WTC11 (cell line): Measurements from ENCODE around the gene TAMM41. TPM values are rescaled to one million over a fixed set of nuclear protein-coding genes. Genes with fewer than 3 reads are reported as not detected.
A peak's percentile ranks its signal among the peaks of the same experiment; 100 is the strongest.

Source experiments
- ATAC-seq: fragments of 200-7000 bp; cut with Tn5 transposase; 2 replicates; pipeline ENCODE4 v1.10.0; 2021; ENCODE audit warnings: mild to moderate bottlenecking, moderate library complexity
- CTCF ChIA-PET: fragments of 300-600 bp; sonication (Branson Sonifier 250); formaldehyde crosslinking; loops from one replicate; lab custom pipeline; 2021; ENCODE audit warnings: antibody characterized with exemption; lab: Charles Lee
- POLR2A ChIA-PET: fragments of 350-600 bp; sonication (Branson Sonifier 250); formaldehyde crosslinking; loops from one replicate; lab custom pipeline; 2021; ENCODE audit warnings: antibody characterized with exemption; lab: Charles Lee
- DNase-seq: peaks from one replicate; pipeline ENCODE4 v3.0.0; 2021; ENCODE audit warnings: low spot score
- H3K27ac Mint-ChIP-seq: 2 replicates; pipeline ENCODE4 v1.8.0; 2021; ENCODE audit warnings: mixed read lengths
- H3K27me3 Mint-ChIP-seq: 2 replicates; pipeline ENCODE4 v1.8.0; 2021; ENCODE audit warnings: low read depth, mild to moderate bottlenecking, moderate library complexity, mixed read lengths
- H3K36me3 Mint-ChIP-seq: 2 replicates; pipeline ENCODE4 v1.8.0; 2021; ENCODE audit warnings: mixed read lengths
- H3K4me1 Mint-ChIP-seq: 2 replicates; pipeline ENCODE4 v1.8.0; 2022; ENCODE audit warnings: mixed read lengths
- H3K4me3 Mint-ChIP-seq: 2 replicates; pipeline ENCODE4 v1.8.0; 2021; ENCODE audit warnings: mild to moderate bottlenecking, moderate library complexity, mixed read lengths
- H3K9me3 Mint-ChIP-seq: 2 replicates; pipeline ENCODE4 v1.8.0; 2021; ENCODE audit warnings: mixed read lengths
- ATF1 ChIP-seq: sonication (generic); formaldehyde crosslinking; IDR thresholded peaks from 2 replicates; pipeline ENCODE4 v1.8.1; 2023; ENCODE audit warnings: mild to moderate bottlenecking, moderate library complexity, missing genetic modification reagents
- ESRRA ChIP-seq: sonication (generic); formaldehyde crosslinking; IDR thresholded peaks from 2 replicates; pipeline ENCODE4 v1.8.1; 2022; ENCODE audit warnings: mild to moderate bottlenecking, missing genetic modification reagents, borderline replicate concordance
- ETV6 ChIP-seq: sonication (generic); formaldehyde crosslinking; IDR thresholded peaks from 2 replicates; pipeline ENCODE4 v1.8.1; 2022; ENCODE audit warnings: mild to moderate bottlenecking, missing genetic modification reagents
- MXD4 ChIP-seq: fragments of 250-450 bp; sonication (Bioruptor Pico); IDR thresholded peaks from 2 replicates; pipeline ENCODE4 v1.8.0; 2021; ENCODE audit warnings: mild to moderate bottlenecking, moderate library complexity, borderline replicate concordance
- NFATC4 ChIP-seq: fragments of 250-450 bp; sonication (Bioruptor Pico); IDR thresholded peaks from 2 replicates; pipeline ENCODE4 v1.9.0; 2021; ENCODE audit warnings: mild to moderate bottlenecking
- NR1H2 ChIP-seq: sonication (generic); formaldehyde crosslinking; IDR thresholded peaks from 2 replicates; pipeline ENCODE4 v1.9.0; 2021; ENCODE audit warnings: mild to moderate bottlenecking, moderate library complexity, missing genetic modification reagents
- PRRX2 ChIP-seq: fragments of 250-450 bp; sonication (Bioruptor Pico); IDR thresholded peaks from 2 replicates; pipeline ENCODE4 v1.8.0; 2021; ENCODE audit warnings: mild to moderate bottlenecking
- RELA ChIP-seq: sonication (generic); formaldehyde crosslinking; IDR thresholded peaks from 2 replicates; pipeline ENCODE4 v1.8.1; 2022; ENCODE audit warnings: missing genetic modification reagents, mild to moderate bottlenecking, borderline replicate concordance
- TEAD4 ChIP-seq: sonication (generic); formaldehyde crosslinking; IDR thresholded peaks from 2 replicates; pipeline ENCODE4 v1.8.0; 2022; ENCODE audit warnings: mild to moderate bottlenecking, missing genetic modification reagents
- TP53 ChIP-seq: sonication (generic); formaldehyde crosslinking; IDR thresholded peaks from 2 replicates; pipeline ENCODE4 v1.8.1; 2023; ENCODE audit warnings: mild to moderate bottlenecking, missing genetic modification reagents
- ZNF121 ChIP-seq: sonication (generic); formaldehyde crosslinking; IDR thresholded peaks from 2 replicates; pipeline ENCODE4 v1.8.0; 2023; ENCODE audit warnings: missing genetic modification reagents
- ZNF317 ChIP-seq: sonication (generic); formaldehyde crosslinking; IDR thresholded peaks from 2 replicates; pipeline ENCODE4 v1.8.1; 2023; ENCODE audit warnings: low read depth, mild to moderate bottlenecking, moderate library complexity, missing genetic modification reagents, borderline replicate concordance
- total RNA-seq: library from RNA; stranded (reverse); gene quantifications from 3 replicates; pipeline ENCODE4 v1.2.3, GENCODE V29; 2021
- TF ChIP-seq, protein P1 (sequence below): sonication (generic); formaldehyde crosslinking; conservative IDR thresholded peaks from 2 replicates; pipeline ENCODE4 v1.8.1; 2022; ENCODE audit warnings: mild to moderate bottlenecking, missing genetic modification reagents
- TF ChIP-seq, protein P2 (sequence below): fragments of 250-450 bp; sonication (Bioruptor Pico); IDR thresholded peaks from 2 replicates; pipeline ENCODE4 v1.8.0; 2021; ENCODE audit warnings: mild to moderate bottlenecking
- TF ChIP-seq, protein P3 (sequence below): sonication (generic); formaldehyde crosslinking; IDR thresholded peaks from 2 replicates; pipeline ENCODE4 v1.8.1; 2023; ENCODE audit warnings: mild to moderate bottlenecking, missing genetic modification reagents
- TF ChIP-seq, protein P4 (sequence below): sonication (generic); formaldehyde crosslinking; IDR thresholded peaks from 2 replicates; pipeline ENCODE4 v1.8.0; 2023; ENCODE audit warnings: missing genetic modification reagents
- TF ChIP-seq, protein P5 (sequence below): sonication (generic); formaldehyde crosslinking; IDR thresholded peaks from 2 replicates; pipeline ENCODE4 v1.8.1; 2022; ENCODE audit warnings: low read depth, missing genetic modification reagents, borderline replicate concordance
- TF ChIP-seq, protein P6 (sequence below): fragments of 250-450 bp; sonication (Bioruptor Pico); IDR thresholded peaks from 2 replicates; pipeline ENCODE4 v1.9.0; 2021; ENCODE audit warnings: mild to moderate bottlenecking
- TF ChIP-seq, protein P7 (sequence below): sonication (generic); formaldehyde crosslinking; IDR thresholded peaks from 2 replicates; pipeline ENCODE4 v1.8.1; 2023; ENCODE audit warnings: mild to moderate bottlenecking, missing genetic modification reagents, moderate library complexity
- TF ChIP-seq, protein P8 (sequence below): fragments of 200-600 bp; IDR thresholded peaks from 2 replicates; pipeline ENCODE4 v1.8.0; 2022; ENCODE audit warnings: antibody characterized with exemption

TAMM41 gene
- total RNA-seq, 1 experiment from 2014 or later, result 23.0 TPM

DNA sequence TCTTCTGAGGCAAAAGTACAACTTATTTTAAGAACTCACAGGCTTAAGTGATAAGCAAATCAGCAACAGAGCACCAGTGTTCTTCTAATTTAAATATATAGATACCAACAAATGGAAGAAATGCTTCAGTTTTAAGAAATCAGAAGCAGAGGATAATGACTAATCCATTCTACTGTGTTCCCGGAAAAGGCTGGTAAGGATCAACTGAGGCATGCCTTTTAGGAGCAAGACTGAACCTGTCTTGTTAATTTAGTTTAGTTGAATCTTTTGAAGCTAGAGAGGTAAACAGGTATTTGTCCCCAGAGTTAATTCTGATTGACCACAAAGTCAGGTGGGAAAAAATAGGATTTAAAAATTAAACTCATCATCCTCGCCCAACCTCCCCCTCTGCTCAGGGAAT lies 51.8 kb downstream of the TAMM41 start:
- no peaks in the 10 kb centered on the region; the same call in 1 of the 2 replicates for H3K9me3 Mint-ChIP-seq
- CTCF ChIA-PET, result no interaction called here
- TF ChIP-seq, protein P1, sequence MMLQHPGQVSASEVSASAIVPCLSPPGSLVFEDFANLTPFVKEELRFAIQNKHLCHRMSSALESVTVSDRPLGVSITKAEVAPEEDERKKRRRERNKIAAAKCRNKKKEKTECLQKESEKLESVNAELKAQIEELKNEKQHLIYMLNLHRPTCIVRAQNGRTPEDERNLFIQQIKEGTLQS (CRISPR knock-in tag), result no peak
- TF ChIP-seq ZNF121, result no peak
- TF ChIP-seq ESRRA, result no peak
- TF ChIP-seq, protein P2, sequence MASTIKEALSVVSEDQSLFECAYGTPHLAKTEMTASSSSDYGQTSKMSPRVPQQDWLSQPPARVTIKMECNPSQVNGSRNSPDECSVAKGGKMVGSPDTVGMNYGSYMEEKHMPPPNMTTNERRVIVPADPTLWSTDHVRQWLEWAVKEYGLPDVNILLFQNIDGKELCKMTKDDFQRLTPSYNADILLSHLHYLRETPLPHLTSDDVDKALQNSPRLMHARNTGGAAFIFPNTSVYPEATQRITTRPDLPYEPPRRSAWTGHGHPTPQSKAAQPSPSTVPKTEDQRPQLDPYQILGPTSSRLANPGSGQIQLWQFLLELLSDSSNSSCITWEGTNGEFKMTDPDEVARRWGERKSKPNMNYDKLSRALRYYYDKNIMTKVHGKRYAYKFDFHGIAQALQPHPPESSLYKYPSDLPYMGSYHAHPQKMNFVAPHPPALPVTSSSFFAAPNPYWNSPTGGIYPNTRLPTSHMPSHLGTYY (CRISPR knock-in tag), result no peak
- no peak for TF ChIP-seq ETV6 (CRISPR knock-in tag)
- TF ChIP-seq TEAD4 (CRISPR knock-in tag), result no peak
- TF ChIP-seq PRRX2 (CRISPR knock-in tag), result no peak
- no peak overlapping the region for H3K4me3 Mint-ChIP-seq
- H3K27me3 Mint-ChIP-seq, result no peaks in the 10 kb centered on the region
- peaks cover 28% of the 10 kb centered on the region for H3K36me3 Mint-ChIP-seq
- peaks cover 10% of the 10 kb centered on the region for H3K4me1 Mint-ChIP-seq
- ATAC-seq, result no peak
- DNase-seq, result no peak
- no peak overlapping the region for H3K27ac Mint-ChIP-seq
- POLR2A ChIA-PET, result no interaction called here

DNA sequence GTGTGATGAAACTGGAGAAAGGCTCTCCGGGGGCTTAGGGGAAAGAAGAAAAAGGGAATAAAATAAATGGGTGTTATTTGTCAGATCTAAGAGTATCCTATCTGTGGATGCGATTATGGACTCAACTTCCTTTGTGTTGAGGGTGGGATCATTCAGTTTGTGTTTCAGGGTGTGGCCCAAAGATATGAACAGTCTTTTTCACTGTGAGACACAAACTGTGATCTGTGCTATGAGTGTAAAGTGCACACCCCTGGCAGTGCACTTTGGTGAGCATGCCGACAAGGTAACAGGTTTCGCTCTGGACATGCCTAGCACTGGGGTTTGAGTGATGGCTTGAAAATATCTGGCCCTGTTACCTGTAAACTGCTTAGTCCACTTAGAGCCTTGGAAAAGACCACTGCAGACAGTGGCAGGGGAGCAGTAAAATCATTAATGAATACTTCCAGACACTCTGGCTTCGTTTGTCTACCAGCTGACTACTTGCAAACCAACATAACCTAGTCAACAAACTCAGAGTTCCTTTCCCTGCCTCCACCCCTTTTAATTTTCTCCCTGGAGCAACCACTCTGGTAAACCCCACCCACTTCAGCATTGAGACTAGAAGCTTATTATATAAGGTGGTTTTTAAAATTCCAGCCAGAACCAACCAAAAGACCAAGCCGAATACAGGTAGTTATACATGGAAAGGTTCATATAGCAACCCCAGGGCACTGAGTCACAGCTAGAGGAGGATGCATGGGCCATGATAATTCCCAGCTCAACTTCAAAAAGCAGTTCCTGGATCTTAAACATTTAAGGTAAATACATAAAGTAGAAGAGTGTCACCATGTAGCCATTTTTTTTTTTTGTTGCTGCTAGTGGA lies 55.1 kb downstream of the TAMM41 start:
- ChIA-PET POLR2A (no interaction called here), CTCF (no interaction called here)
- Mint-ChIP-seq H3K4me1 (peaks cover 10% of the 10 kb centered on the region), H3K9me3 (0 out of 2 replicates have a peak, but pooled peaks cover 8% of the 10 kb centered on the region), H3K36me3 (peaks cover 21% of the 10 kb centered on the region), H3K27me3 (no peaks in the 10 kb centered on the region), H3K27ac (no peak overlapping the region), H3K4me3 (no peak overlapping the region)
- no peak for ATAC-seq
- TF ChIP-seq, protein P3, sequence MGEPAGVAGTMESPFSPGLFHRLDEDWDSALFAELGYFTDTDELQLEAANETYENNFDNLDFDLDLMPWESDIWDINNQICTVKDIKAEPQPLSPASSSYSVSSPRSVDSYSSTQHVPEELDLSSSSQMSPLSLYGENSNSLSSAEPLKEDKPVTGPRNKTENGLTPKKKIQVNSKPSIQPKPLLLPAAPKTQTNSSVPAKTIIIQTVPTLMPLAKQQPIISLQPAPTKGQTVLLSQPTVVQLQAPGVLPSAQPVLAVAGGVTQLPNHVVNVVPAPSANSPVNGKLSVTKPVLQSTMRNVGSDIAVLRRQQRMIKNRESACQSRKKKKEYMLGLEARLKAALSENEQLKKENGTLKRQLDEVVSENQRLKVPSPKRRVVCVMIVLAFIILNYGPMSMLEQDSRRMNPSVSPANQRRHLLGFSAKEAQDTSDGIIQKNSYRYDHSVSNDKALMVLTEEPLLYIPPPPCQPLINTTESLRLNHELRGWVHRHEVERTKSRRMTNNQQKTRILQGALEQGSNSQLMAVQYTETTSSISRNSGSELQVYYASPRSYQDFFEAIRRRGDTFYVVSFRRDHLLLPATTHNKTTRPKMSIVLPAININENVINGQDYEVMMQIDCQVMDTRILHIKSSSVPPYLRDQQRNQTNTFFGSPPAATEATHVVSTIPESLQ (CRISPR knock-in tag), result no peak
- TF ChIP-seq NR1H2 (CRISPR knock-in tag) (no peak), TP53 (CRISPR knock-in tag) (no peak), ZNF317 (CRISPR knock-in tag) (no peak), NFATC4 (CRISPR knock-in tag) (no peak)
- TF ChIP-seq, protein P4, sequence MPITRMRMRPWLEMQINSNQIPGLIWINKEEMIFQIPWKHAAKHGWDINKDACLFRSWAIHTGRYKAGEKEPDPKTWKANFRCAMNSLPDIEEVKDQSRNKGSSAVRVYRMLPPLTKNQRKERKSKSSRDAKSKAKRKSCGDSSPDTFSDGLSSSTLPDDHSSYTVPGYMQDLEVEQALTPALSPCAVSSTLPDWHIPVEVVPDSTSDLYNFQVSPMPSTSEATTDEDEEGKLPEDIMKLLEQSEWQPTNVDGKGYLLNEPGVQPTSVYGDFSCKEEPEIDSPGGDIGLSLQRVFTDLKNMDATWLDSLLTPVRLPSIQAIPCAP (CRISPR knock-in tag), result no peak
- TF ChIP-seq, protein P5, sequence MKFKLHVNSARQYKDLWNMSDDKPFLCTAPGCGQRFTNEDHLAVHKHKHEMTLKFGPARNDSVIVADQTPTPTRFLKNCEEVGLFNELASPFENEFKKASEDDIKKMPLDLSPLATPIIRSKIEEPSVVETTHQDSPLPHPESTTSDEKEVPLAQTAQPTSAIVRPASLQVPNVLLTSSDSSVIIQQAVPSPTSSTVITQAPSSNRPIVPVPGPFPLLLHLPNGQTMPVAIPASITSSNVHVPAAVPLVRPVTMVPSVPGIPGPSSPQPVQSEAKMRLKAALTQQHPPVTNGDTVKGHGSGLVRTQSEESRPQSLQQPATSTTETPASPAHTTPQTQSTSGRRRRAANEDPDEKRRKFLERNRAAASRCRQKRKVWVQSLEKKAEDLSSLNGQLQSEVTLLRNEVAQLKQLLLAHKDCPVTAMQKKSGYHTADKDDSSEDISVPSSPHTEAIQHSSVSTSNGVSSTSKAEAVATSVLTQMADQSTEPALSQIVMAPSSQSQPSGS (CRISPR knock-in tag), result no peak
- TF ChIP-seq, protein P6, sequence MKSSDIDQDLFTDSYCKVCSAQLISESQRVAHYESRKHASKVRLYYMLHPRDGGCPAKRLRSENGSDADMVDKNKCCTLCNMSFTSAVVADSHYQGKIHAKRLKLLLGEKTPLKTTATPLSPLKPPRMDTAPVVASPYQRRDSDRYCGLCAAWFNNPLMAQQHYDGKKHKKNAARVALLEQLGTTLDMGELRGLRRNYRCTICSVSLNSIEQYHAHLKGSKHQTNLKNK (CRISPR knock-in tag), result no peak
- no peak for DNase-seq

DNA sequence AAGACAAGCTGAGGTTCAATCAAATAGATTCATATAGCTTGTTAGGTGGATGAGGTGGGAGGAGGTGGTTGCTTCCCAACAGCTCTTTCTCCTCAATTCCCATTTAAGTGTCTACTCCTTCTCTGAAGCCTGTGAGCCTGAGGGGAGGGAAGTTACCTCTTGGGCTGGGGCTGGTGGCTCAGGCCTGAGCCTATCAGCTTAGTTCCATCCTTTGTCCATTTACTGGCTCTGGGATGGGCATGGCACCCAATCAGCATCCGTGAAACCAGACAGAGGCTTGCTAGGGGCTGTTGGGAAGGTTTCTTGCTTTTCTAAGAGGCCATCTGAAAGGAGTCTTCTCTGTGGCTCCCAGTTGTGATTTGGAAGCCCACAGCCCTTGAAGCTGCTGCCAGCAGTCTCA lies 57.3 kb downstream of the TAMM41 start:
- H3K4me3 Mint-ChIP-seq, result no peak overlapping the region
- no peak for DNase-seq
- CTCF ChIA-PET, result no interaction called here
- ATAC-seq, result peak; percentile 57; the same call in 1 of the 2 replicates
- POLR2A ChIA-PET, result no interaction called here
- H3K4me1 Mint-ChIP-seq, result peaks cover 5% of the 10 kb centered on the region
- H3K36me3 Mint-ChIP-seq, result peaks cover 26% of the 10 kb centered on the region
- peaks cover 12% of the 10 kb centered on the region; the same call in 1 of the 2 replicates for H3K9me3 Mint-ChIP-seq
- no peak overlapping the region for H3K27ac Mint-ChIP-seq
- no peaks in the 10 kb centered on the region for H3K27me3 Mint-ChIP-seq
- no peak for TF ChIP-seq MXD4 (CRISPR knock-in tag)
- TF ChIP-seq ESRRA, result no peak
- TF ChIP-seq RELA (CRISPR knock-in tag), result no peak
- no peak for TF ChIP-seq NFATC4 (CRISPR knock-in tag)
- TF ChIP-seq, protein P7, sequence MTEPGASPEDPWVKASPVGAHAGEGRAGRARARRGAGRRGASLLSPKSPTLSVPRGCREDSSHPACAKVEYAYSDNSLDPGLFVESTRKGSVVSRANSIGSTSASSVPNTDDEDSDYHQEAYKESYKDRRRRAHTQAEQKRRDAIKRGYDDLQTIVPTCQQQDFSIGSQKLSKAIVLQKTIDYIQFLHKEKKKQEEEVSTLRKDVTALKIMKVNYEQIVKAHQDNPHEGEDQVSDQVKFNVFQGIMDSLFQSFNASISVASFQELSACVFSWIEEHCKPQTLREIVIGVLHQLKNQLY (CRISPR knock-in tag), result no peak
- TF ChIP-seq, protein P8, sequence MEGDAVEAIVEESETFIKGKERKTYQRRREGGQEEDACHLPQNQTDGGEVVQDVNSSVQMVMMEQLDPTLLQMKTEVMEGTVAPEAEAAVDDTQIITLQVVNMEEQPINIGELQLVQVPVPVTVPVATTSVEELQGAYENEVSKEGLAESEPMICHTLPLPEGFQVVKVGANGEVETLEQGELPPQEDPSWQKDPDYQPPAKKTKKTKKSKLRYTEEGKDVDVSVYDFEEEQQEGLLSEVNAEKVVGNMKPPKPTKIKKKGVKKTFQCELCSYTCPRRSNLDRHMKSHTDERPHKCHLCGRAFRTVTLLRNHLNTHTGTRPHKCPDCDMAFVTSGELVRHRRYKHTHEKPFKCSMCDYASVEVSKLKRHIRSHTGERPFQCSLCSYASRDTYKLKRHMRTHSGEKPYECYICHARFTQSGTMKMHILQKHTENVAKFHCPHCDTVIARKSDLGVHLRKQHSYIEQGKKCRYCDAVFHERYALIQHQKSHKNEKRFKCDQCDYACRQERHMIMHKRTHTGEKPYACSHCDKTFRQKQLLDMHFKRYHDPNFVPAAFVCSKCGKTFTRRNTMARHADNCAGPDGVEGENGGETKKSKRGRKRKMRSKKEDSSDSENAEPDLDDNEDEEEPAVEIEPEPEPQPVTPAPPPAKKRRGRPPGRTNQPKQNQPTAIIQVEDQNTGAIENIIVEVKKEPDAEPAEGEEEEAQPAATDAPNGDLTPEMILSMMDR, result no peak
- TF ChIP-seq ATF1 (CRISPR knock-in tag), result no peak
